Effector memory CD4-positive, alpha-beta T cell (primary cell): ENCODE measurements around the gene DOC2B.
"Not testable (repeated sequence)": the region's sequence is repeated elsewhere in the genome, so short reads cannot be mapped to it uniquely, and the experiment has no call there.

Experiments
- DNase-seq, 3 donors: peaks; one replicate each; pipeline ENCODE4 v3.0.0-alpha.2; 2020
- H3K27ac ChIP-seq: 2 replicates; pipeline ENCODE4 v1.7.0; 2013; ENCODE audit warnings: mild to moderate bottlenecking, low read length, moderate library complexity; ENCODE audit not compliant: insufficient read depth, poor library complexity, severe bottlenecking
- H3K27me3 ChIP-seq: replicated peaks from 2 replicates; pipeline ENCODE4 v1.7.0; 2013; ENCODE audit warnings: mild to moderate bottlenecking, low read length; ENCODE audit not compliant: insufficient read depth, control insufficient read depth, poor library complexity, severe bottlenecking
- H3K36me3 ChIP-seq: 2 replicates; pipeline ENCODE4 v1.7.0; 2013; ENCODE audit warnings: mild to moderate bottlenecking, low read length, moderate library complexity; ENCODE audit not compliant: control insufficient read depth, insufficient read depth
- H3K4me1 ChIP-seq: 2 replicates; pipeline ENCODE4 v1.7.0; 2013; ENCODE audit warnings: low read length, mild to moderate bottlenecking; ENCODE audit not compliant: control insufficient read depth, insufficient read depth, poor library complexity, severe bottlenecking
- H3K4me3 ChIP-seq: 2 replicates; pipeline ENCODE4 v1.7.0; 2013; ENCODE audit warnings: low read length, low read depth, mild to moderate bottlenecking; ENCODE audit not compliant: insufficient read depth, poor library complexity, severe bottlenecking
- H3K9me3 ChIP-seq: 2 replicates; pipeline ENCODE4 v1.7.0; 2013; ENCODE audit warnings: mild to moderate bottlenecking, low read length, moderate library complexity; ENCODE audit not compliant: control insufficient read depth

DOC2B gene

GRCh38 chr17:178292-179065 is 3.0 kb downstream of the DOC2B start:
- no peak overlapping the region for H3K27ac ChIP-seq
- peaks cover 12% of the 10 kb centered on the region for H3K27me3 ChIP-seq
- no peak overlapping the region for H3K4me3 ChIP-seq
- H3K4me1 ChIP-seq: no peaks in the 10 kb centered on the region
- H3K36me3 ChIP-seq: no peaks in the 10 kb centered on the region
- DNase-seq: no peak
- no peaks in the 10 kb centered on the region for H3K9me3 ChIP-seq

GRCh38 chr17:177762-178161 is 3.7 kb downstream of the DOC2B start:
- Histone ChIP-seq H3K27ac (no peak overlapping the region), H3K27me3 (peaks cover 12% of the 10 kb centered on the region), H3K9me3 (no peaks in the 10 kb centered on the region), H3K36me3 (no peaks in the 10 kb centered on the region), H3K4me1 (no peaks in the 10 kb centered on the region), H3K4me3 (no peak overlapping the region)
- DNase-seq: no peak

- no peak overlapping the region for H3K4me3 ChIP-seq
- H3K27ac ChIP-seq: no peak overlapping the region
- peaks cover 12% of the 10 kb centered on the region for H3K27me3 ChIP-seq
- DNase-seq: no peak
- H3K36me3 ChIP-seq: no peaks in the 10 kb centered on the region
- H3K9me3 ChIP-seq: no peaks in the 10 kb centered on the region
- H3K4me1 ChIP-seq: no peaks in the 10 kb centered on the region
Measured at GRCh38 chr17:177155-177554, 4.3 kb downstream of the DOC2B start.

- no peak for DNase-seq
- H3K27me3 ChIP-seq: no peaks in the 10 kb centered on the region
- no peak overlapping the region for H3K27ac ChIP-seq
- H3K36me3 ChIP-seq: no peaks in the 10 kb centered on the region
- no peak overlapping the region for H3K4me3 ChIP-seq
- no peaks in the 10 kb centered on the region for H3K4me1 ChIP-seq
- H3K9me3 ChIP-seq: no peaks in the 10 kb centered on the region
Measured at GRCh38 chr17:173166-173911, 8.1 kb downstream of the DOC2B start.

DNA sequence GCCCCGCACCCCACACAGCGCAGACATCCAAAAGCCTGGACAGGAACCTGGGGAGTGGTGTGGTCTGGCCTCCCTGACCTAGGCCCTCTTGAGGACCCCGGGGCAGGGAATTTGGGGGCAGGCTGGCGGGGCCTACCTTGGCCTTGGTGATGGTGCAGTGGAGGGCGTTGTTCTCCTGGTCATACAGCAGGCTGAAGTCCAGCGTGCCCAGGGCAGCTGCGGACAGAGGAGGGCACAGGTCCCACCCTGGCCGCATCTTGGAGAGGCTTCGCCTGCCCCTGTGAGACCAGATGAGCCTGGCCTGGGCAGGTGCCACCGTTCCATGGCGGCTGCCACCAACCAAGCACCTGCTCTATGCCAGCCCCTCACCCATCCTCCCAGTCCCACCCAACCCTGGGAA is 9.0 kb downstream of the DOC2B start:
- H3K4me1 ChIP-seq: no peaks in the 10 kb centered on the region
- no peak for DNase-seq
- no peaks in the 10 kb centered on the region for H3K9me3 ChIP-seq
- H3K4me3 ChIP-seq: no peak overlapping the region
- no peaks in the 10 kb centered on the region for H3K36me3 ChIP-seq
- H3K27me3 ChIP-seq: no peaks in the 10 kb centered on the region
- H3K27ac ChIP-seq: no peak overlapping the region

DNA sequence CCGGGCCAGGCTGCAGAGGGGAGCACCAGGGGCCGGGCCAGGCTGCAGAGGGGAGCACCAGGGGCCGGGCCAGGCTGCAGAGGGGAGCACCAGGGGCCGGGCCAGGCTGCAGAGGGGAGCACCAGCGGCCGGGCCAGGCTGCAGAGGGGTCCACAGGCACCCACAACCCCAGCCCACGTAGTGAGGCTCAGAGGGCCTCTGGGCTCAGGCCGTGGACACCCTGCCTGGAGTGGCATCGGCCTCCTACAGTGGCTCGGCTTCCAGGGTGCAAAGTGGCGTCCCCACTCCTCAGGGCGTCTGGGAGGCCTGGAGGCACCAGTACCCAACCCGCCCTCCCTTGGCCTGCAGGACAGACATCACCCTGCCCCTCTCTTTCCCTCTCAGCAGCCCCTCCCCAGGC is 9.6 kb downstream of the DOC2B start:
- no peaks in the 10 kb centered on the region for H3K9me3 ChIP-seq
- no peaks in the 10 kb centered on the region for H3K4me1 ChIP-seq
- DNase-seq: no peak

GRCh38 chr17:170130-170670 is 11.2 kb downstream of the DOC2B start:
- Histone ChIP-seq H3K4me3 (no peak overlapping the region), H3K27ac (no peak overlapping the region), H3K4me1 (no peaks in the 10 kb centered on the region), H3K27me3 (no peaks in the 10 kb centered on the region), H3K36me3 (no peaks in the 10 kb centered on the region), H3K9me3 (no peaks in the 10 kb centered on the region)
- no peak for DNase-seq

More for the DNA sequence above, 9.6 kb downstream of the DOC2B start:
- no peaks in the 10 kb centered on the region for H3K36me3 ChIP-seq
- no peaks in the 10 kb centered on the region for H3K27me3 ChIP-seq
- no peak overlapping the region for H3K4me3 ChIP-seq
- H3K27ac ChIP-seq: no peak overlapping the region

DNA sequence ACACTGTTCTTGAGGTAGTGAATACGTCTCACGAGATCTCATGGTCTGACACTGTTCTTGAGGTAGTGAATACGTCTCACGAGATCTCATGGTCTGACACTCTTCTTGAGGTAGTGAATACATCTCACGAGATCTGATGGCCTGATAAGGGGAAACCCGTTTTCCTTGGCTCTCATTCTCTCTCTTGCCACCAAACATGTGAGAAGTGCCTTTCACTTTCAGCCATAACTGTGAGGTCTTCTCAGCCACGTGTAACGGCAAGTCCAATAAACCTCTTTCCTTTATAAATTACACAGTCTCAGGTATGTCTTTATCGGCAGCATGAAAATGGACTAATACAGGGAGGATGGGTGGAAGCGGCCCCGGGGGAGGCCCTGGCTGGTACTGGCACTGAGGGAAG is 12.8 kb downstream of the DOC2B start:
- DNase-seq: not testable (repeated sequence)

DNA sequence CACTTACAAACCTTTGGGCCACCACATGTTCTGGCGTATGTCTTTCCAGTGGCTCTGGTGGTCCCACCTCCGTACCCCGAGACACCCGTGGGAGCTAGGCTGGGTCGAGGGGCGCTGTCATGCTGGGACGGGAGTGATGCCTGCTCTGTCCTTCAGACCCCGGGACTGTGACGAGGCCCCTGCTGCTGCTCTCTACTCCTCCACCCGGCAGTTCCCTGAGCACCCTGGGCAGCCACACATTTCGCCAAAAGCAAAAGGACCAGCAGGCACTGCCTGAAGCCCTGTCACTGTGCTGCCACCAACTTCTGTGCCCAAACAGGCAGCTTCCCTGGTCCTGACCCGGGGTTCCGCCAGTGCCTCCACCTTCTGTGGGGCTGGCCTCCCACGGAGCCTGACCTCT is 15.5 kb downstream of the DOC2B start:
- DNase-seq: no peak
- no peak overlapping the region for H3K4me3 ChIP-seq
- H3K27ac ChIP-seq: no peak overlapping the region
- no peaks in the 10 kb centered on the region for H3K36me3 ChIP-seq
- H3K27me3 ChIP-seq: no peaks in the 10 kb centered on the region
- no peaks in the 10 kb centered on the region for H3K4me1 ChIP-seq
- no peaks in the 10 kb centered on the region for H3K9me3 ChIP-seq

More for the DNA sequence above, 12.8 kb downstream of the DOC2B start:
- H3K27me3 ChIP-seq, H3K4me3 ChIP-seq, H3K27ac ChIP-seq, H3K9me3 ChIP-seq, H3K36me3 ChIP-seq, H3K4me1 ChIP-seq: not testable (repeated sequence)
